K562 (cell line): ENCODE results near the gene TFRC. TPM values are rescaled to one million over a fixed set of nuclear protein-coding genes. Genes with fewer than 3 reads are reported as not detected.

Source experiments
- BRCA1 ChIP-seq, 2 experiments: fragments of 450-650 bp in 1 of 2; sonication (generic) in 1 of 2; formaldehyde crosslinking in 1 of 2; IDR thresholded peaks; 2 replicates each; pipeline versions ENCODE4 v1.5.0 to v1.6.1; 2017 to 2020; ENCODE audit warnings: mild to moderate bottlenecking in 1 of 2, missing genetic modification reagents in 1 of 2
- CBFA2T3 ChIP-seq: fragments of 450-650 bp; IDR thresholded peaks from 2 replicates; pipeline ENCODE4 v1.6.1; 2017
- ESRRA ChIP-seq: fragments of 450-650 bp; IDR thresholded peaks from 2 replicates; pipeline ENCODE4 v1.6.1; 2014; ENCODE audit warnings: low read depth, mild to moderate bottlenecking, moderate library complexity, borderline replicate concordance
- GATA2 ChIP-seq: sonication (generic); formaldehyde crosslinking; IDR thresholded peaks from 2 replicates; pipeline ENCODE4 v1.4.0; 2020; ENCODE audit warnings: mild to moderate bottlenecking, missing genetic modification reagents
- GTF2F1 ChIP-seq: IDR thresholded peaks from 2 replicates; pipeline ENCODE4 v1.6.1; 2011; ENCODE audit warnings: low read depth, low read length, improper control_type of control experiment
- HNRNPUL1 ChIP-seq: fragments of 200-400 bp; formaldehyde crosslinking; IDR thresholded peaks from 2 replicates; pipeline ENCODE4 v1.6.1; 2017; ENCODE audit warnings: low read length
- IRF2 ChIP-seq: sonication (generic); formaldehyde crosslinking; IDR thresholded peaks from 2 replicates; pipeline ENCODE4 v1.8.1; 2022; ENCODE audit warnings: mild to moderate bottlenecking, missing genetic modification reagents
- KAT7 ChIP-seq: sonication (generic); formaldehyde crosslinking; IDR thresholded peaks from 2 replicates; pipeline ENCODE4 v1.8.0; 2022; ENCODE audit warnings: missing genetic modification reagents, mild to moderate bottlenecking, borderline replicate concordance
- MXI1 ChIP-seq: IDR thresholded peaks from 2 replicates; pipeline ENCODE4 v1.6.1; 2011; ENCODE audit warnings: low read depth, mild to moderate bottlenecking, improper control_type of control experiment, low read length
- SMAD4 ChIP-seq: fragments of 250-450 bp; sonication (Bioruptor Pico); conservative IDR thresholded peaks from 2 replicates; pipeline ENCODE4 v1.8.0; 2021; ENCODE audit warnings: inconsistent platforms, mild to moderate bottlenecking, moderate library complexity
- SMC3 ChIP-seq: conservative IDR thresholded peaks from 2 replicates; pipeline ENCODE4 v1.6.1; 2011; ENCODE audit warnings: low read depth, low read length, improper control_type of control experiment; ENCODE audit not compliant: insufficient read depth
- SOX6 ChIP-seq: fragments of 450-650 bp; IDR thresholded peaks from 2 replicates; pipeline ENCODE4 v1.6.1; 2014; ENCODE audit warnings: mild to moderate bottlenecking
- STAG1 ChIP-seq: sonication (generic); formaldehyde crosslinking; IDR thresholded peaks from 2 replicates; pipeline ENCODE4 v1.5.0; 2020; ENCODE audit warnings: missing genetic modification reagents, borderline replicate concordance
- TCFL5 ChIP-seq: fragments of 250-450 bp; sonication (Bioruptor Pico); conservative IDR thresholded peaks from 2 replicates; pipeline ENCODE4 v1.6.1; 2021; ENCODE audit warnings: mild to moderate bottlenecking, moderate library complexity, matching md5 sums
- THRAP3 ChIP-seq: fragments of 450-650 bp; IDR thresholded peaks from 2 replicates; pipeline ENCODE4 v1.6.1; 2016; ENCODE audit warnings: mild to moderate bottlenecking, inconsistent platforms, borderline replicate concordance
- ZNF134 ChIP-seq: fragments of 250-450 bp; sonication (Bioruptor Pico); conservative IDR thresholded peaks from 2 replicates; pipeline ENCODE4 v1.4.0; 2020
- ZNF3 ChIP-seq: fragments of 250-450 bp; sonication (Bioruptor Pico); IDR thresholded peaks from 2 replicates; pipeline ENCODE4 v1.5.0; 2021; ENCODE audit warnings: mild to moderate bottlenecking, moderate library complexity
- ZNF311 ChIP-seq: fragments of 250-450 bp; sonication (Bioruptor Pico); IDR thresholded peaks from 2 replicates; pipeline ENCODE4 v1.4.0; 2020; ENCODE audit warnings: mild to moderate bottlenecking, moderate library complexity
- ZNF324 ChIP-seq: fragments of 250-450 bp; sonication (Bioruptor Pico); IDR thresholded peaks from 2 replicates; pipeline ENCODE4 v1.4.0; 2020; ENCODE audit warnings: mild to moderate bottlenecking
- ZNF431 ChIP-seq: sonication (generic); formaldehyde crosslinking; IDR thresholded peaks from 2 replicates; pipeline ENCODE4 v1.8.0; 2022; ENCODE audit warnings: mild to moderate bottlenecking, missing genetic modification reagents
- ZNF76 ChIP-seq: fragments of 250-450 bp; sonication (Bioruptor Pico); IDR thresholded peaks from 2 replicates; pipeline ENCODE4 v1.4.0; 2020; ENCODE audit warnings: mild to moderate bottlenecking, moderate library complexity, borderline replicate concordance
- ZNF79 ChIP-seq: fragments of 250-450 bp; sonication (Bioruptor Pico); IDR thresholded peaks from 2 replicates; pipeline ENCODE4 v1.4.0; 2020; ENCODE audit warnings: low read depth, mild to moderate bottlenecking, moderate library complexity
- polyA plus RNA-seq, 8 experiments: library from polyadenylated mRNA; depleted of rRNA in 4 of 8; stranded (reverse) in 5 of 8; unstranded in 3 of 8; fragments of >200 nt; fragmentation: Nextera tagmentation in 2 of 8; fragmentation: Illumina TruSeq in 1 of 8; extraction: Ambion mirVana in 2 of 8; extraction: Trizol in 1 of 8; gene quantifications; 2 replicates each; pipeline versions ENCODE4 v1.2.1 to v1.2.3, GENCODE V29; 2011 to 2014; ENCODE audit warnings: inconsistent platforms in 1 of 8, missing spikeins in 1 of 8
- total RNA-seq, 7 experiments: library from RNA; depleted of rRNA in 6 of 7; stranded (reverse); fragments of >200 nt in 6 of 7; fragmentation: Illumina TruSeq in 2 of 7; extraction: Trizol in 2 of 7; gene quantifications; 2 replicates each; pipeline versions ENCODE4 v1.2.1 to v1.2.3, GENCODE V29; 2011 to 2021; ENCODE audit warnings: low replicate concordance in 1 of 7
- TF ChIP-seq, protein P1 (sequence below): fragments of 250-450 bp; sonication (Bioruptor Pico); IDR thresholded peaks from 2 replicates; pipeline ENCODE4 v1.5.0; 2022; ENCODE audit warnings: mild to moderate bottlenecking
- TF ChIP-seq, protein P2 (sequence below), 2 experiments: IDR thresholded peaks in 1 of 2; conservative IDR thresholded peaks in 1 of 2; 2 replicates each; pipeline ENCODE4 v1.6.1; 2016; ENCODE audit warnings: low read depth in 2 of 2, mild to moderate bottlenecking in 1 of 2, missing compliant biosample characterization in 1 of 2, missing genetic modification characterization in 1 of 2, moderate library complexity in 1 of 2

The TFRC gene
- total and polyA plus RNA-seq, 9 of the 15 experiments (the other 6 are each of a cell fraction or from before 2014, with no cell fraction given), result 149 to 679 (median 332) TPM

DNA sequence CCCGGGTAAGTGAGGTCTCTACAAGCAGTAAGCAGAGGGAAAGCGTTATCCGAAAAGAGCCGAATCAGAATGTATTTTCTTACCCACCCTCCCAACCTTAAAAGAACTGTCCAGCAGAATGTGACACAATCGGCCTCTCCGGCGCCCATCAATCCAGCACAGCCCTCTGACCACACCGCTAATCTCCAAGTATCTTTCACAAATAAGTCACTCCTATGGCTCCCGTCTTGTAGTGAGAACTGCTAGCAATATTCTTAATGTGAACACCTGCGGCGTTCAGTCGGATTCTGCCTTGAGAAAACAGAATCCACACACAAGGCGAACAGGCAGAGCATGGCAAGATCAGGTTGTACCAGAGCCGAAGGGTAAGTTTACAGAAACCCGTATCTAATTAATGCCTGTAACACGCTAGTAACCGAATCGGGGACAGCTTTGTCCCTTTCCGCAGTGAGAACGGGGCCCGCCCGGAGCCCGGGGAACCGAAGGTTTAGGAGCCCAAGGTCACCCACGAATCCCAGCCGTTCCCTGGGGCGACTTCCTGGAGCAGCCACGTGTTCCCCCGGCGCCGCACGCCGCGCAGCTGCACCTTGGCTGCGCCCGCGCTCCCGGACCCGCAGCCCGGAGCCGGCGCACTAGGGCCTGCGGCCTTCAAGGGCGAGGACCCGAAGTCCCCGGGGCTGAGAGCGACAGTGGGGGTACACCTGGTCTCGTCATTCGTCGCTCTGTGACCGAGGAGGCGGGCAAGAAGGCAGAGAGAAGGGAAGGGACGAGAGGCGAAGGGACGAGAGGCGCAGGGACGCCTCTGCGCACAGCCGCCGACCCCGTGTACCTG is 672 bp downstream of the TFRC start (continued):
- 0 out of 2 replicates have a peak, but pooled peaks have one; percentile 57 for TF ChIP-seq IRF2 (CRISPR knock-in tag)
- TF ChIP-seq THRAP3, result peak; percentile 54; the same call in 1 of the 2 replicates
- 0 out of 2 replicates have a peak, but pooled peaks have one; percentile 12 for TF ChIP-seq HNRNPUL1
- no peak; the same call in 1 of the 2 replicates for TF ChIP-seq GATA2 (CRISPR knock-in tag)
- 0 out of 2 replicates have a peak, but pooled peaks have one; percentile 36 for TF ChIP-seq ZNF311
- TF ChIP-seq KAT7 (CRISPR knock-in tag), result peak; percentile 66; the same call in 1 of the 2 replicates
- no peak for TF ChIP-seq ZNF431 (CRISPR knock-in tag)
- peak; percentile 72 for TF ChIP-seq ESRRA
- peak; percentile 32; the same call in 1 of the 2 replicates for TF ChIP-seq ZNF324 (CRISPR knock-in tag)
- TF ChIP-seq SOX6, result no peak
- TF ChIP-seq, protein P1, sequence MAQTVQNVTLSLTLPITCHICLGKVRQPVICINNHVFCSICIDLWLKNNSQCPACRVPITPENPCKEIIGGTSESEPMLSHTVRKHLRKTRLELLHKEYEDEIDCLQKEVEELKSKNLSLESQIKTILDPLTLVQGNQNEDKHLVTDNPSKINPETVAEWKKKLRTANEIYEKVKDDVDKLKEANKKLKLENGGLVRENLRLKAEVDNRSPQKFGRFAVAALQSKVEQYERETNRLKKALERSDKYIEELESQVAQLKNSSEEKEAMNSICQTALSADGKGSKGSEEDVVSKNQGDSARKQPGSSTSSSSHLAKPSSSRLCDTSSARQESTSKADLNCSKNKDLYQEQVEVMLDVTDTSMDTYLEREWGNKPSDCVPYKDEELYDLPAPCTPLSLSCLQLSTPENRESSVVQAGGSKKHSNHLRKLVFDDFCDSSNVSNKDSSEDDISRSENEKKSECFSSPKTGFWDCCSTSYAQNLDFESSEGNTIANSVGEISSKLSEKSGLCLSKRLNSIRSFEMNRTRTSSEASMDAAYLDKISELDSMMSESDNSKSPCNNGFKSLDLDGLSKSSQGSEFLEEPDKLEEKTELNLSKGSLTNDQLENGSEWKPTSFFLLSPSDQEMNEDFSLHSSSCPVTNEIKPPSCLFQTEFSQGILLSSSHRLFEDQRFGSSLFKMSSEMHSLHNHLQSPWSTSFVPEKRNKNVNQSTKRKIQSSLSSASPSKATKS (CRISPR knock-in tag), result no peak
- 0 out of 2 replicates have a peak, but pooled peaks have one; percentile 38 for TF ChIP-seq ZNF79 (CRISPR knock-in tag)
- TF ChIP-seq SMAD4 (CRISPR knock-in tag), result 0 out of 2 replicates have a peak, but pooled peaks have one; percentile 7
- no peak for TF ChIP-seq SMC3
- no peak for TF ChIP-seq GTF2F1
- TF ChIP-seq, protein P2, sequence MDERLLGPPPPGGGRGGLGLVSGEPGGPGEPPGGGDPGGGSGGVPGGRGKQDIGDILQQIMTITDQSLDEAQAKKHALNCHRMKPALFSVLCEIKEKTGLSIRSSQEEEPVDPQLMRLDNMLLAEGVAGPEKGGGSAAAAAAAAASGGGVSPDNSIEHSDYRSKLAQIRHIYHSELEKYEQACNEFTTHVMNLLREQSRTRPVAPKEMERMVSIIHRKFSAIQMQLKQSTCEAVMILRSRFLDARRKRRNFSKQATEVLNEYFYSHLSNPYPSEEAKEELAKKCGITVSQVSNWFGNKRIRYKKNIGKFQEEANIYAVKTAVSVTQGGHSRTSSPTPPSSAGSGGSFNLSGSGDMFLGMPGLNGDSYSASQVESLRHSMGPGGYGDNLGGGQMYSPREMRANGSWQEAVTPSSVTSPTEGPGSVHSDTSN (CRISPR knock-in tag; IDR thresholded peaks at IDR 0.05; ENCODE audit: low read depth), result no peak
- TF ChIP-seq, protein P2 (tag; conservative IDR thresholded peaks at IDR 0.05; ENCODE audit: low read depth), result 0 out of 2 replicates have a peak, but pooled peaks have one; percentile 6
- peak; percentile 19; the same call in 1 of the 2 replicates for TF ChIP-seq ZNF134 (CRISPR knock-in tag)
- peak; percentile 55; the same call in 1 of the 2 replicates for TF ChIP-seq STAG1 (CRISPR knock-in tag)
- 0 out of 2 replicates have a peak, but pooled peaks have one; percentile 51 for TF ChIP-seq MXI1
- 0 out of 2 replicates have a peak, but pooled peaks have one; percentile 2 for TF ChIP-seq CBFA2T3
- TF ChIP-seq TCFL5 (CRISPR knock-in tag), result no peak
- no peak for TF ChIP-seq ZNF3 (CRISPR knock-in tag)
- TF ChIP-seq ZNF76 (CRISPR knock-in tag), result no peak
- TF ChIP-seq BRCA1 (IDR thresholded peaks at IDR 0.05), result no peak
- peak; percentile 92; the same call in 1 of the 2 replicates for TF ChIP-seq BRCA1 (CRISPR knock-in tag; IDR thresholded peaks at IDR 0.05)
